IPS-20b (cell line): Measurements from ENCODE around the gene DYSF.

Experiments
- H3K27ac ChIP-seq: one replicate; pipeline ENCODE4 v1.5.1; 2013; ENCODE audit warnings: low read length
- H3K27me3 ChIP-seq: 2 replicates; pipeline ENCODE4 v1.6.1; 2013; ENCODE audit warnings: mild to moderate bottlenecking, low read length, inconsistent platforms; ENCODE audit not compliant: insufficient read depth
- H3K36me3 ChIP-seq: 2 replicates; pipeline ENCODE4 v1.6.1; 2013; ENCODE audit warnings: low read depth, mild to moderate bottlenecking, inconsistent platforms, low read length, moderate library complexity; ENCODE audit not compliant: insufficient read depth
- H3K4me1 ChIP-seq: 2 replicates; pipeline ENCODE4 v1.6.1; 2013; ENCODE audit warnings: mild to moderate bottlenecking, control low read depth, inconsistent platforms, low read length, moderate library complexity; ENCODE audit not compliant: insufficient read depth
- H3K4me3 ChIP-seq: 2 replicates; pipeline ENCODE4 v1.5.1; 2013; ENCODE audit warnings: mild to moderate bottlenecking, low read length, inconsistent platforms
- H3K9ac ChIP-seq: 2 replicates; pipeline ENCODE4 v1.6.1; 2013; ENCODE audit warnings: low read depth, mild to moderate bottlenecking, inconsistent platforms, low read length, moderate library complexity
- H3K9me3 ChIP-seq: 2 replicates; pipeline ENCODE4 v1.6.1; 2013; ENCODE audit warnings: mild to moderate bottlenecking, low read depth, low read length, inconsistent platforms; ENCODE audit not compliant: insufficient read depth

Gene DYSF

GRCh38 chr2:71466301-71467179, 13.2 kb downstream of the DYSF start:
- peak overlapping the region; percentile 73 for H3K4me3 ChIP-seq
- peaks cover 82% of the 10 kb centered on the region for H3K27me3 ChIP-seq
- no peaks in the 10 kb centered on the region for H3K36me3 ChIP-seq
- H3K4me1 ChIP-seq = peaks cover 4% of the 10 kb centered on the region
- no peak overlapping the region for H3K27ac ChIP-seq
- H3K9me3 ChIP-seq = no peaks in the 10 kb centered on the region
- H3K9ac ChIP-seq = peak overlapping the region; percentile 42; the same call in 1 of the 2 replicates

GRCh38 chr2:71467180-71467815, 13.9 kb downstream of the DYSF start:
- H3K9me3 ChIP-seq = no peaks in the 10 kb centered on the region
- no peaks in the 10 kb centered on the region for H3K36me3 ChIP-seq
- peaks cover 77% of the 10 kb centered on the region for H3K27me3 ChIP-seq
- no peak overlapping the region for H3K27ac ChIP-seq
- H3K4me1 ChIP-seq = peaks cover 4% of the 10 kb centered on the region
- H3K9ac ChIP-seq = peak overlapping the region; percentile 42; the same call in 1 of the 2 replicates
- peak overlapping the region; percentile 73 for H3K4me3 ChIP-seq

GRCh38 chr2:71468279-71469015, 15.1 kb downstream of the DYSF start:
- Histone ChIP-seq H3K36me3 (no peaks in the 10 kb centered on the region), H3K27ac (no peak overlapping the region), H3K4me1 (peaks cover 4% of the 10 kb centered on the region), H3K9me3 (no peaks in the 10 kb centered on the region), H3K4me3 (no peak overlapping the region), H3K9ac (no peak overlapping the region), H3K27me3 (peaks cover 65% of the 10 kb centered on the region)

- Histone ChIP-seq H3K27me3 (peaks cover 53% of the 10 kb centered on the region), H3K9ac (no peak overlapping the region), H3K27ac (no peak overlapping the region), H3K36me3 (no peaks in the 10 kb centered on the region), H3K4me3 (no peak overlapping the region), H3K9me3 (no peaks in the 10 kb centered on the region), H3K4me1 (peaks cover 4% of the 10 kb centered on the region)
Observed at GRCh38 chr2:71469403-71470398, 16.3 kb downstream of the DYSF start.

DNA sequence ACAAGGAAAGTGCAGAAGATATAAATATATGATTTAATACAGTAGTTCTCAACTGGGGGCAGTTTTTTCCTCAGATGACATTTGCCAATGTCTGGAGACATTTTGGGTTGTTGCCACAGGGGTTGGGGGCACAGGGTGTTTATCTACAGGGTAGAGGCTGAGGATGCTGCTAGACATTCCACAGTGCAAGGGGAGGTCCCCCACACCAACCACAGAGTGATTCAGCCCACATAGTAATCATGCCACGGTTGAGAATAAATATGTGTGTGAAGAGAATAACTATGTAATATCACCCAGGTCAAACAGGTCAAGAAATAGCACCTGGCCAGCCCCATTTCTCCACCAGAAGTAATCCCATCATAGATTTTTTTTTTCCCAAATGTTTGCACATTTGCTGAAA, 17.9 kb downstream of the DYSF start:
- H3K9me3 ChIP-seq = no peaks in the 10 kb centered on the region
- H3K27ac ChIP-seq = no peak overlapping the region
- no peaks in the 10 kb centered on the region for H3K36me3 ChIP-seq
- H3K9ac ChIP-seq = no peak overlapping the region
- peaks cover 37% of the 10 kb centered on the region for H3K27me3 ChIP-seq
- no peak overlapping the region for H3K4me3 ChIP-seq
- peaks cover 4% of the 10 kb centered on the region for H3K4me1 ChIP-seq

DNA sequence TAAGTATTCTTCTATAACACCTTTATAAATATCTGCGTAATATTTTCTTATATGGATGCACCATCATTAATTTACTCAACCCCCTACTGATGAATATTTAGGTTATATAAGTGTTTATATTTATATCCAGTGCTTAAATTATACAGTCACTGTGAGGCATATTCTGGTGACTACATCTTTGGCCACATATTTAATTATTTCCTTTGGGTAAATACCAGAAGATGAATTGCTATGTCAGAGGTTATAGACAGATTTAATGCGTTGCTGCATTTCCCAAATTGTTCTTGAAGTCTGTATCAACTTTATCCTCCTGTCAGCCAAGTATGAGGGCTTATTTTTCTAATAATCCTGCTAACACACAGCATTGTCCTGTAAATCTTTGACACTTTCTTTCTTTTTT, 18.7 kb downstream of the DYSF start:
- H3K4me1 ChIP-seq = peaks cover 3% of the 10 kb centered on the region
- H3K27me3 ChIP-seq = peaks cover 29% of the 10 kb centered on the region
- no peaks in the 10 kb centered on the region for H3K36me3 ChIP-seq
- no peak overlapping the region for H3K27ac ChIP-seq
- H3K9me3 ChIP-seq = no peaks in the 10 kb centered on the region
- no peak overlapping the region for H3K9ac ChIP-seq
- H3K4me3 ChIP-seq = no peak overlapping the region

GRCh38 chr2:71473346-71474031, 20.1 kb downstream of the DYSF start:
- H3K4me3 ChIP-seq = no peak overlapping the region
- H3K9ac ChIP-seq = no peak overlapping the region
- peaks cover 15% of the 10 kb centered on the region for H3K27me3 ChIP-seq
- H3K4me1 ChIP-seq = no peaks in the 10 kb centered on the region
- no peaks in the 10 kb centered on the region for H3K9me3 ChIP-seq
- H3K36me3 ChIP-seq = no peaks in the 10 kb centered on the region
- no peak overlapping the region for H3K27ac ChIP-seq

- Histone ChIP-seq H3K36me3 (no peaks in the 10 kb centered on the region), H3K4me3 (no peak overlapping the region), H3K4me1 (no peaks in the 10 kb centered on the region), H3K9ac (no peak overlapping the region), H3K9me3 (no peaks in the 10 kb centered on the region), H3K27me3 (peaks cover 7% of the 10 kb centered on the region; the same call in 1 of the 2 replicates), H3K27ac (no peak overlapping the region)
Observed at GRCh38 chr2:71474116-71474743, 20.9 kb downstream of the DYSF start.

DNA sequence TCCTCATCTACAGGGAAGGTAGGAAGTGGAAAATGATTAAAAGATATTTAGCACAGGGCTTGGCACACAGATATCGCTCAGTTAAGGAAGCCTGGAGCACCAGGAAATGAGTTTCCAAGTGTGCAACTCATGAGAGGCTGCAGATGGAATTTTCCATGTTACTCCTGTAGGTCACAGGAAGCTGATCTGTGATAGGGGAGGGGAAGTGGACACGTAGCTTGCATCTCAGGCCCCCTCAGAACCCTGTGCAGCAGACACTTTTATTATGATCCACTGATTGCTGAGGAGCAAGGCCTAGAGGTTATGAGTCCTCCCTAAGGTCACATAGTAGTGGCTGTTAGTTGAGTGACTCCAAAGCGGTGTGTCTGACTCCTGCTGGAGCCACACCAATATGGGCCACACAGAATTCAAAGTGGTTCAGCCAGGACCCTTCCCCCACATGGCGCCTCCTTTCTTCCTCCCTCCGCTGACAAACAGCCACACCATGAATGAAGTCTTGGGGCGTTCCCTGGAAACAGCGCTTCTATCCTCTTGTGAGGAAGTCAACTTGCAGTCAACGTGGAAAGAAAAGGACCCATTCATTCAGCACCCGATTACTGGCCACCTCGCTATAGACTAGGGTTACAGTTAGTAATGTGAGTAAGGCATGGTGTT, 21.5 kb downstream of the DYSF start:
- Histone ChIP-seq H3K27me3 (0 out of 2 replicates have a peak, but pooled peaks cover under 1% of the 10 kb centered on the region), H3K9me3 (no peaks in the 10 kb centered on the region), H3K27ac (no peak overlapping the region), H3K36me3 (no peaks in the 10 kb centered on the region), H3K4me3 (no peak overlapping the region), H3K9ac (no peak overlapping the region), H3K4me1 (no peaks in the 10 kb centered on the region)

DNA sequence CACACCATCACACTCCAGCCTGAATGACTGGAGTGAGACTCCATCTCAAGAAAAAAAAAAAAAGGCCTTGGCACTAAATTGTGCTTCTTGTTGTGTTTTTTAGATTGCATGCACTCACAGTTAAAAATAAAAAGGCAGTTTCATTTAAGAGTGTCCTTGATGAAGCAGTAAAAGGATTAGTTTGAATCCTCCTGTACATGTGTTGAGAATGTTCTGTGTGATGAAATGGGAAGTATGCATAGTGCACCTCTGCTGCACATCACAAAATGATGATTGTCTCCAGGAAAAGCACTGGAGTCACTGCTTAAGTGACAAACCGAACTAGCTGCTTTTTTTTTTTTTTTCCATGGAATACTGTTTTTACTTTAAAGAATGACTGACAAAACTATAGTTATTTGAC, 23.1 kb downstream of the DYSF start:
- H3K27ac ChIP-seq = no peak overlapping the region
- no peaks in the 10 kb centered on the region for H3K27me3 ChIP-seq
- no peak overlapping the region for H3K9ac ChIP-seq
- no peaks in the 10 kb centered on the region for H3K36me3 ChIP-seq
- H3K4me3 ChIP-seq = no peak overlapping the region
- no peaks in the 10 kb centered on the region for H3K9me3 ChIP-seq
- H3K4me1 ChIP-seq = no peaks in the 10 kb centered on the region
